OCI-LY7 (cell line): Measurements from ENCODE around the gene NOXO1. TPM values are rescaled to one million over a fixed set of nuclear protein-coding genes. Genes with fewer than 3 reads are reported as not detected.
A peak's percentile ranks its signal among the peaks of the same experiment; 100 is the strongest.

Source experiments
- BruUV-seq: library from RNA; stranded (reverse); fragments of 400-500 nt; replicated peaks from 2 replicates; lab custom pipeline; 2021; lab: Mats Ljungman, UMichigan
- CTCF ChIA-PET: fragments of 300-600 bp; sonication (Branson Sonifier 250); formaldehyde crosslinking; loops from one replicate; lab custom pipeline; 2022; ENCODE audit warnings: antibody characterized with exemption; ENCODE audit not compliant: unreplicated experiment; lab: Charles Lee
- POLR2A ChIA-PET: fragments of 300-600 bp; sonication (Branson Sonifier 250); formaldehyde crosslinking; loops from one replicate; lab custom pipeline; 2022; ENCODE audit warnings: antibody characterized with exemption; lab: Charles Lee
- DNase-seq: peaks from one replicate; pipeline ENCODE4 v3.0.0-alpha.2; 2015; ENCODE audit warnings: low spot score
- H2AFZ ChIP-seq: fragments of 200-600 bp; sonication (generic), shearing (Covaris generic); 2 replicates; pipeline ENCODE4 v1.6.1; 2014; ENCODE audit warnings: mild to moderate bottlenecking, antibody characterized with exemption, low read length, moderate library complexity
- H3K27ac ChIP-seq: fragments of 200-600 bp; sonication (generic); 2 replicates; pipeline ENCODE4 v1.5.1; 2014; ENCODE audit warnings: mixed run types, low read depth, mild to moderate bottlenecking, moderate library complexity, low read length, inconsistent platforms; ENCODE audit not compliant: poor library complexity, severe bottlenecking
- H3K36me3 ChIP-seq: fragments of 200-600 bp; sonication (generic); 2 replicates; pipeline ENCODE4 v1.6.1; 2014; ENCODE audit warnings: mild to moderate bottlenecking, antibody characterized with exemption, low read length, moderate library complexity, mixed read lengths; ENCODE audit not compliant: insufficient read depth
- H3K4me1 ChIP-seq: fragments of 200-600 bp; sonication (generic); 2 replicates; pipeline ENCODE4 v1.5.1; 2014; ENCODE audit warnings: mild to moderate bottlenecking, low read length; ENCODE audit not compliant: insufficient read depth, poor library complexity, severe bottlenecking
- H3K4me2 ChIP-seq: fragments of 200-600 bp; sonication (generic); 2 replicates; pipeline ENCODE4 v1.6.1; 2014; ENCODE audit warnings: mild to moderate bottlenecking, low read length
- H3K4me3 ChIP-seq: fragments of 200-600 bp; sonication (generic); 2 replicates; pipeline ENCODE4 v1.5.1; 2014; ENCODE audit warnings: mild to moderate bottlenecking, low read depth, low read length; ENCODE audit not compliant: poor library complexity, severe bottlenecking
- H3K79me2 ChIP-seq: fragments of 200-600 bp; sonication (generic); 2 replicates; pipeline ENCODE4 v1.6.1; 2016; ENCODE audit warnings: low read depth, mild to moderate bottlenecking, low read length, moderate library complexity, mixed read lengths; ENCODE audit not compliant: insufficient read depth
- H3K9me2 ChIP-seq: fragments of 200-600 bp; sonication (generic); 2 replicates; pipeline ENCODE4 v1.6.1; 2016; ENCODE audit warnings: mild to moderate bottlenecking, low read length, mixed read lengths; ENCODE audit not compliant: insufficient read depth
- H3K9me3 ChIP-seq: fragments of 200-600 bp; sonication (generic); 2 replicates; pipeline ENCODE4 v1.6.1; 2014; ENCODE audit warnings: mild to moderate bottlenecking, mixed run types, low read length, mixed read lengths
- H4K20me1 ChIP-seq: fragments of 200-600 bp; sonication (generic); 2 replicates; pipeline ENCODE4 v1.6.1; 2014; ENCODE audit warnings: mild to moderate bottlenecking, antibody characterized with exemption, low read length, moderate library complexity, mixed read lengths; ENCODE audit not compliant: insufficient read depth
- EZH2phosphoT487 ChIP-seq: fragments of 200-600 bp; sonication (generic); IDR thresholded peaks from 2 replicates; pipeline ENCODE4 v1.6.1; 2018; ENCODE audit warnings: low read depth, borderline replicate concordance, mild to moderate bottlenecking, mixed run types, antibody characterized with exemption, low read length, moderate library complexity, mixed read lengths
- intact Hi-C: fragments of 100-400 bp; cut with micrococcal nuclease; formaldehyde crosslinking; loops from one replicate; pipeline ENCODE4 v1.10.0; 2022; ENCODE audit not compliant: unreplicated experiment
- total RNA-seq, 2 experiments: library from RNA; depleted of rRNA in 1 of 2; stranded (reverse); fragments of >200 nt in 1 of 2; shearing (Covaris generic) in 1 of 2; gene quantifications; 2 replicates each; pipeline ENCODE4 v1.2.3, GENCODE V29; 2014 to 2022
- TF ChIP-seq, protein P1 (sequence below): fragments of 200-600 bp; sonication (generic); conservative IDR thresholded peaks from 2 replicates; pipeline ENCODE4 v1.5.1; 2014; ENCODE audit warnings: mild to moderate bottlenecking, antibody characterized with exemption, low read length, moderate library complexity, mixed read lengths

The NOXO1 gene
- total RNA-seq, 2 experiments from 2014 or later = 0.22 to 0.30 TPM

DNA sequence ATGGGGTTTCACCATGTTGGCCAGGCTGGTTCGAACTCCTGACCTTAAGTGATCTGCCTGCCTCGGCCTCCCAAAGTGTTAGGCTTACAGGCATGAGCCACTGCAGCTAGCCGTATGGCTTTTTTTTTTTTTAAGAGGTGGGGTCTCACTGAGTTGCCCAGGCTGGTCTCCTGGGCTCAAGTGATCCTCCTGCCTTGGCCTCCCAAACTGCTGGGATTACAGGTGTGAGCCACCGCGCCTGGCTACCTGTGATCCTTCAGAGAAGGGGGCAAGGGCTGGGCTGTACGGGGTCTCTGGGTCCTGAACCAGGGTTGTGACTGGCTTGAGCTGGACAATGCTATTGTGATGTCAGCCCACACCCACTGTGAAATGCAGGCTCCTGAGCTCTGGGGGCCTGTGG, 14.8 kb downstream of the NOXO1 start, which contains the start of gene RNF151:
Gene RNF151 (plus strand): TSS at position 397 of the 400 bp plus-strand sequence. CDS start 26 bp downstream, outside the sequence.
- ChIA-PET POLR2A (no interaction called here), CTCF (no interaction called here)
- DNase-seq = no peak
- H3K27ac ChIP-seq = peak within 1 kb of the TSS; percentile 80
- intact Hi-C loops = no loop called here
- no peaks in the 10 kb centered on the region for H3K9me2 ChIP-seq
- no peak for TF ChIP-seq EZH2phosphoT487
- TF ChIP-seq, protein P1, sequence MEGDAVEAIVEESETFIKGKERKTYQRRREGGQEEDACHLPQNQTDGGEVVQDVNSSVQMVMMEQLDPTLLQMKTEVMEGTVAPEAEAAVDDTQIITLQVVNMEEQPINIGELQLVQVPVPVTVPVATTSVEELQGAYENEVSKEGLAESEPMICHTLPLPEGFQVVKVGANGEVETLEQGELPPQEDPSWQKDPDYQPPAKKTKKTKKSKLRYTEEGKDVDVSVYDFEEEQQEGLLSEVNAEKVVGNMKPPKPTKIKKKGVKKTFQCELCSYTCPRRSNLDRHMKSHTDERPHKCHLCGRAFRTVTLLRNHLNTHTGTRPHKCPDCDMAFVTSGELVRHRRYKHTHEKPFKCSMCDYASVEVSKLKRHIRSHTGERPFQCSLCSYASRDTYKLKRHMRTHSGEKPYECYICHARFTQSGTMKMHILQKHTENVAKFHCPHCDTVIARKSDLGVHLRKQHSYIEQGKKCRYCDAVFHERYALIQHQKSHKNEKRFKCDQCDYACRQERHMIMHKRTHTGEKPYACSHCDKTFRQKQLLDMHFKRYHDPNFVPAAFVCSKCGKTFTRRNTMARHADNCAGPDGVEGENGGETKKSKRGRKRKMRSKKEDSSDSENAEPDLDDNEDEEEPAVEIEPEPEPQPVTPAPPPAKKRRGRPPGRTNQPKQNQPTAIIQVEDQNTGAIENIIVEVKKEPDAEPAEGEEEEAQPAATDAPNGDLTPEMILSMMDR = no peak
- H3K4me2 ChIP-seq = peak within 1 kb of the TSS; percentile 72
- peaks cover 53% of the 10 kb centered on the region for H3K36me3 ChIP-seq
- H3K79me2 ChIP-seq = peaks cover 54% of the 10 kb centered on the region
- H3K4me3 ChIP-seq = peak within 1 kb of the TSS; percentile 82
- BruUV-seq = no TSS peak
- H2AFZ ChIP-seq = no peak within 1 kb of the TSS
- no peaks in the 10 kb centered on the region for H3K9me3 ChIP-seq
- peaks cover 24% of the 10 kb centered on the region for H3K4me1 ChIP-seq
- peaks cover 14% of the 10 kb centered on the region for H4K20me1 ChIP-seq

DNA sequence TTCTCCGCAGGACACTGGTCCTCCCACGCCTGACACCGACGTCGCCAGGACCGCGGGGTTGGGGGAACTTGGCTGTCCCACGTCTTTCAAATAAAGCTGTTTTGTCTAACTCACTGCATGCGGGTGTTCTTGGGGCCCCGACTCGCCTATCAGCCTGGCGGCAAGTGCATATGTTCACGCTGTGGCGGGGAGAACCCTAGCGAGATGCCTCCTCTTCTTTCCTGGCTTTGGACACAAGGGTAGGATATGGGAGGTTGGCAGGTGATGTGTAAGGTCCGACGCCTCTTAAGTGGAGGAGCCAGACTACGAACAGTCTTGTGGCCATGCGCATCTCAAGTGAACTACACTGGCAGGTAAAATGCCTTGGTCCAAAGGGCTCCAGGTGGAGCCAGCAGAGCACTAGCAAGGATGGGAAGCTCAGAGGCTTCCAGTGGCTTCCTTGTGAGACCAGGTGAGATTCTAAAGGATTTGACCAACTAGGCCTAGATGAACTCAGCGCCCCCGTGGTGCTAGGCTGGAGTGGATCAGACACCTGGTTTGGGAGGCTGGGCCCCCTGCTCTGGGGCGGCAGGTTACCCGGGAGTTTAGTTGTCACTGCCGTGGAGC, 15.8 kb downstream of the NOXO1 start:
- H3K9me3 ChIP-seq = no peaks in the 10 kb centered on the region
- CTCF ChIA-PET = interaction anchor here (0.6 kb wide), 1 partner anchor 57 kb away, joined by 3 read pairs; no protein-coding TSS in a partner anchor
- TF ChIP-seq, protein P1 = no peak
- DNase-seq = peak; percentile 33
- peaks cover 49% of the 10 kb centered on the region for H3K79me2 ChIP-seq
- BruUV-seq = TSS peak; percentile 84
- POLR2A ChIA-PET = interaction anchor here (0.9 to 1.6 kb wide), 3 partner anchors 23 to 183 kb away, joined by 5 to 11 read pairs (median 6); partner anchors contain the start of genes NUBP2, SPSB3 and SYNGR3
- no peaks in the 10 kb centered on the region for H3K9me2 ChIP-seq
- peak overlapping the region; percentile 72 for H3K4me2 ChIP-seq
- peak overlapping the region; percentile 82 for H3K4me3 ChIP-seq
- H2AFZ ChIP-seq = peak overlapping the region; percentile 6; the same call in 1 of the 2 replicates
- intact Hi-C loops = loop anchor here (2.0 kb wide), 1 partner anchor 27 kb away; no protein-coding TSS in a partner anchor
- peaks cover 14% of the 10 kb centered on the region for H4K20me1 ChIP-seq
- peaks cover 62% of the 10 kb centered on the region for H3K36me3 ChIP-seq
- peaks cover 29% of the 10 kb centered on the region for H3K4me1 ChIP-seq
- peak overlapping the region; percentile 80 for H3K27ac ChIP-seq
